ENCODE results near the gene PDIA4. TPM values are rescaled to one million over a fixed set of nuclear protein-coding genes. Genes with fewer than 3 reads are reported as not detected.

The PDIA4 gene
- total RNA-seq, 1 experiment from 2014 or later, result 191 TPM

- H3K27ac Mint-ChIP-seq (ENCODE audit: low read depth, unreplicated experiment), result no peak overlapping the region
- no peak overlapping the region for H3K4me3 Mint-ChIP-seq (ENCODE audit: unreplicated experiment)
- no peak for TF ChIP-seq CTCF (IDR thresholded peaks at IDR 0.05; ENCODE audit: unreplicated experiment)
Measured at GRCh38 chr7:148967602-148968001, 60.7 kb downstream of the PDIA4 start.

GRCh38 chr7:148967032-148967372 lies 61.3 kb downstream of the PDIA4 start:
- CTCF ChIA-PET, result interaction anchor here (0.6 to 2.9 kb wide), 14 partner anchors 9 to 707 kb away, joined by 3 to 18 read pairs (median 4); no protein-coding TSS in a partner anchor
- H3K36me3 Mint-ChIP-seq (ENCODE audit: insufficient read depth, unreplicated experiment), result peaks cover 11% of the 10 kb centered on the region
- no peaks in the 10 kb centered on the region for H3K27me3 Mint-ChIP-seq (ENCODE audit: insufficient read depth, unreplicated experiment)
- BruUV-seq (replicated peaks), result no TSS peak
- H3K4me1 Mint-ChIP-seq (ENCODE audit: insufficient read depth, unreplicated experiment), result peaks cover 11% of the 10 kb centered on the region
- POLR2A ChIA-PET, result interaction anchor here (0.8 kb wide), 1 partner anchor 16 kb away, joined by 4 read pairs; no protein-coding TSS in a partner anchor
- intact Hi-C loops (cut with micrococcal nuclease), result loop anchor here (5.0 kb wide), 1 partner anchor 680 kb away; no protein-coding TSS in a partner anchor
- H3K9me3 Mint-ChIP-seq (ENCODE audit: unreplicated experiment), result no peaks in the 10 kb centered on the region
- no peak for DNase-seq (ENCODE audit: unreplicated experiment)
- peak overlapping the region; percentile 95 for H3K4me3 Mint-ChIP-seq (ENCODE audit: unreplicated experiment)
- TF ChIP-seq CTCF (IDR thresholded peaks at IDR 0.05; ENCODE audit: unreplicated experiment), result no peak
- H3K27ac Mint-ChIP-seq (ENCODE audit: low read depth, unreplicated experiment), result peak overlapping the region; percentile 93

More at GRCh38 chr7:148967602-148968001, 60.7 kb downstream of the PDIA4 start:
- Mint-ChIP-seq H3K27me3 (ENCODE audit: insufficient read depth, unreplicated experiment) (no peaks in the 10 kb centered on the region), H3K36me3 (ENCODE audit: insufficient read depth, unreplicated experiment) (peaks cover 11% of the 10 kb centered on the region), H3K4me1 (ENCODE audit: insufficient read depth, unreplicated experiment) (peaks cover 13% of the 10 kb centered on the region), H3K9me3 (ENCODE audit: unreplicated experiment) (no peaks in the 10 kb centered on the region)
- intact Hi-C loops (cut with micrococcal nuclease), result loop anchor here (5.0 kb wide), 1 partner anchor 680 kb away; no protein-coding TSS in a partner anchor
- ChIA-PET CTCF (interaction anchor here (0.6 to 2.9 kb wide), 22 partner anchors 8 to 705 kb away, joined by 3 to 18 read pairs (median 4); no protein-coding TSS in a partner anchor), POLR2A (no interaction called here)
- no peak for DNase-seq (ENCODE audit: unreplicated experiment)
- BruUV-seq (replicated peaks), result no TSS peak

DNA sequence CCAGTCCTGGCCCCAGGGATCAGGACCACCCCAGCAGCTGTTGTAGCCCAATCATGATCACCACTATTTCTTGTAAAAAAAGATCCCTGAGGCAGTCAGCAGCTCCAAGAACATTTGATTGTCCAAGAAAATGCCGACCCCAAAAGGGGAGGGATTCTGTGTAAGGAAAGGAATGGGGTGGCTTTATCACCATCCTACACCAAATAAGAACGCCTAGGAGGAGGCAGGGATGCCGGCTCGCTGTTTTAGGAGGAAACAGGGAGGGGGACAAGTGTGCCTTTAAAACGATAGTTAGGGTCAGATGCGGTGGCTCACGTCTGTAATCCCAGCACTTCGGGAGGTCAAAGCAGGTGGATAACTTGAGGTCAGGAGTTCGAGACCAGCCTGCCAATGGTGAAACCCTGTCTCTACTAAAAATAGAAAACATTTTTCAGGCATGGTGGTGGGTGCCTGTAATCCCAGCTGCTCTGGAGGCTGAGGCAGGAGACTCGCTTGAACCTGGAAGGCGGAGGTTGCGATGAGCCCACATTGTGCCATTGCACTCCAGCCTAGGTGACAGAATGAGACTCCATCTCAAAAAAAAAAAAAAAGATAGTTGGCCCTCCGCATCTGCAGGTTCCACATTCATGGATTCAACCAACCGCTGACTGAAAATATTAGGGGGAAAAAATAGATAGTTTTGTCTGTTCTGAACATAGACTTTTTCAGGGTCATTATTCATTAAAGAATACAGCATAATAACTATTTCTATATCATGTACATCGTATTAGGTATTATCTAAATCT lies 63.6 kb downstream of the PDIA4 start:
- CTCF ChIA-PET, result interaction anchor here (0.6 to 4.8 kb wide), 9 partner anchors 23 to 707 kb away, joined by 3 to 47 read pairs (median 5); no protein-coding TSS in a partner anchor
- peak overlapping the region; percentile 79 for H3K27ac Mint-ChIP-seq (ENCODE audit: low read depth, unreplicated experiment)

More for the DNA sequence above, 63.6 kb downstream of the PDIA4 start:
- Mint-ChIP-seq H3K9me3 (ENCODE audit: unreplicated experiment) (no peaks in the 10 kb centered on the region), H3K4me3 (ENCODE audit: unreplicated experiment) (no peak overlapping the region), H3K27me3 (ENCODE audit: insufficient read depth, unreplicated experiment) (no peaks in the 10 kb centered on the region), H3K36me3 (ENCODE audit: insufficient read depth, unreplicated experiment) (peaks cover 11% of the 10 kb centered on the region), H3K4me1 (ENCODE audit: insufficient read depth, unreplicated experiment) (peaks cover 11% of the 10 kb centered on the region)
- intact Hi-C loops (cut with micrococcal nuclease), result loop anchor here (5.0 kb wide), 2 partner anchors 192 to 677 kb away; no protein-coding TSS in a partner anchor
- POLR2A ChIA-PET, result interaction anchor here (0.6 kb wide), 1 partner anchor 31 kb away, joined by 3 read pairs; no protein-coding TSS in a partner anchor
- TF ChIP-seq CTCF (IDR thresholded peaks at IDR 0.05; ENCODE audit: unreplicated experiment), result no peak
- BruUV-seq (replicated peaks), result no TSS peak
- DNase-seq (ENCODE audit: unreplicated experiment), result no peak
